HepG2 (cell line): Measurements from ENCODE around the gene TOR4A. TPM values are rescaled to one million over a fixed set of nuclear protein-coding genes. Genes with fewer than 3 reads are reported as not detected.
A peak's percentile ranks its signal among the peaks of the same experiment; 100 is the strongest.

Source experiments
- ATAC-seq: fragments of 200-7000 bp; cut with Tn5 transposase; 3 replicates; pipeline ENCODE4 v1.9.1; 2020; ENCODE audit warnings: mild to moderate bottlenecking, moderate library complexity
- BruUV-seq: library from RNA; stranded (reverse); fragments of 400-500 nt; replicated peaks from 2 replicates; lab custom pipeline; 2021; lab: Mats Ljungman, UMichigan
- CTCF ChIA-PET: fragments of 300-600 bp; formaldehyde crosslinking; extraction: SDS; loops from one replicate; lab custom pipeline; 2021; ENCODE audit warnings: low total read pairs, inconsistent platforms, low intra/inter-chr PET ratio; lab: Yijun Ruan, JAX
- POLR2A ChIA-PET: fragments of 350-600 bp; sonication (Branson Sonifier 250); formaldehyde crosslinking; loops from one replicate; lab custom pipeline; 2020; ENCODE audit warnings: antibody characterized with exemption, inconsistent platforms; lab: Yijun Ruan, JAX
- DNase-seq: peaks from one replicate; pipeline ENCODE4 v3.0.0-alpha.2; 2015; ENCODE audit warnings: low spot score
- FAIRE-seq: peaks from 3 replicates; lab custom pipeline; 2011; peaks lifted over from hg19 to GRCh38; lab: Jason Lieb, UNC
- H2AFZ ChIP-seq: one replicate; pipeline ENCODE4 v1.6.1; 2011; ENCODE audit warnings: low read length, inconsistent platforms
- H3K27ac ChIP-seq: fragments of 300-600 bp; 3 replicates; pipeline ENCODE4 v1.8.0; 2011; ENCODE audit warnings: mixed run types, mild to moderate bottlenecking, mixed read lengths, low read length, inconsistent platforms; ENCODE audit not compliant: insufficient read depth; ENCODE audit errors: extremely low read length
- H3K27me3 ChIP-seq, 2 experiments: fragments of 200-600 bp in 1 of 2; 2 replicates in 1 of 2; 3 replicates in 1 of 2; pipeline versions ENCODE4 v1.6.0 to v1.8.0; 2011; ENCODE audit warnings: low read length in 2 of 2, mild to moderate bottlenecking in 2 of 2, moderate library complexity in 2 of 2, inconsistent platforms in 1 of 2; ENCODE audit not compliant: insufficient read depth in 2 of 2, control insufficient read depth in 1 of 2
- H3K36me3 ChIP-seq, 2 experiments: fragments of 200-600 bp in 1 of 2; replicated peaks in 1 of 2; 2 replicates in 1 of 2; 3 replicates in 1 of 2; pipeline versions ENCODE4 v1.5.1 to v1.8.0; 2011; ENCODE audit warnings: low read length in 2 of 2, inconsistent platforms in 1 of 2; ENCODE audit not compliant: insufficient read depth in 2 of 2, control insufficient read depth in 1 of 2
- H3K4me1 ChIP-seq: 2 replicates; pipeline ENCODE4 v1.5.1; 2012; ENCODE audit warnings: low read length, inconsistent platforms; ENCODE audit not compliant: insufficient read depth
- H3K4me2 ChIP-seq: 2 replicates; pipeline ENCODE4 v1.6.0; 2011; ENCODE audit warnings: low read depth, low read length, inconsistent platforms
- H3K4me3 ChIP-seq, 3 experiments: fragments of 200-600 bp in 1 of 3; sonication (generic), shearing (Covaris generic) in 1 of 3; replicated peaks in 1 of 3; 2 replicates each; pipeline ENCODE4 v1.5.1; 2011 to 2016; ENCODE audit warnings: low read length in 3 of 3, inconsistent platforms in 2 of 3, low read depth in 2 of 3, mild to moderate bottlenecking in 2 of 3, control low read depth in 1 of 3, mixed read lengths in 1 of 3; ENCODE audit not compliant: insufficient read depth in 1 of 3
- H3K79me2 ChIP-seq: one replicate; pipeline ENCODE4 v1.6.1; 2011; ENCODE audit warnings: low read length, inconsistent platforms; ENCODE audit not compliant: insufficient read depth
- H3K9ac ChIP-seq: 2 replicates; pipeline ENCODE4 v1.6.0; 2011; ENCODE audit warnings: mild to moderate bottlenecking, low read depth, low read length, inconsistent platforms; ENCODE audit not compliant: insufficient read depth
- H3K9me3 ChIP-seq: 2 replicates; pipeline ENCODE4 v1.5.1; 2012; ENCODE audit warnings: mild to moderate bottlenecking, low read length
- H4K20me1 ChIP-seq: 2 replicates; pipeline ENCODE4 v1.6.0; 2011; ENCODE audit warnings: inconsistent platforms, mild to moderate bottlenecking, low read length, moderate library complexity; ENCODE audit not compliant: insufficient read depth
- AKAP8 ChIP-seq: sonication (generic); formaldehyde crosslinking; IDR thresholded peaks from 2 replicates; pipeline ENCODE4 v1.5.1; 2020; ENCODE audit warnings: mild to moderate bottlenecking, missing genetic modification reagents
- DR1 ChIP-seq: sonication (generic); formaldehyde crosslinking; IDR thresholded peaks from 2 replicates; pipeline ENCODE4 v1.8.0; 2021; ENCODE audit warnings: mild to moderate bottlenecking, missing genetic modification reagents, inconsistent platforms
- EP300 ChIP-seq, 3 experiments: sonication (generic) in 1 of 3; formaldehyde crosslinking in 1 of 3; IDR thresholded peaks; 2 replicates each; pipeline versions ENCODE4 v1.5.1 to v1.6.1; 2011 to 2020; ENCODE audit warnings: low read depth in 2 of 3, low read length in 2 of 3, borderline replicate concordance in 1 of 3, improper control_type of control experiment in 1 of 3, mild to moderate bottlenecking in 1 of 3, missing genetic modification reagents in 1 of 3, moderate library complexity in 1 of 3
- MYC ChIP-seq: sonication (generic); formaldehyde crosslinking; IDR thresholded peaks from 2 replicates; pipeline ENCODE4 v1.9.0; 2021; ENCODE audit warnings: missing genetic modification reagents, borderline replicate concordance
- NONO ChIP-seq, 2 experiments: fragments of 450-650 bp in 1 of 2; sonication (generic) in 1 of 2; formaldehyde crosslinking in 1 of 2; IDR thresholded peaks in 1 of 2; conservative IDR thresholded peaks in 1 of 2; 2 replicates each; pipeline versions ENCODE4 v1.6.1 to v1.8.0; 2017 to 2022; ENCODE audit warnings: mild to moderate bottlenecking in 1 of 2, missing genetic modification reagents in 1 of 2, moderate library complexity in 1 of 2
- SMAD3 ChIP-seq: sonication (generic); formaldehyde crosslinking; IDR thresholded peaks from 2 replicates; pipeline ENCODE4 v1.4.0; 2020; ENCODE audit warnings: missing genetic modification reagents
- SRF ChIP-seq: IDR thresholded peaks from 2 replicates; pipeline ENCODE4 v1.6.1; 2011; ENCODE audit warnings: mild to moderate bottlenecking, low read depth, low read length, moderate library complexity
- ZC3H13 ChIP-seq: sonication (generic); formaldehyde crosslinking; IDR thresholded peaks from 2 replicates; pipeline ENCODE4 v1.8.1; 2023; ENCODE audit warnings: mild to moderate bottlenecking, missing genetic modification reagents, moderate library complexity
- ZKSCAN8 ChIP-seq: IDR thresholded peaks from 2 replicates; pipeline ENCODE4 v1.6.1; 2016; ENCODE audit warnings: borderline replicate concordance, missing genetic modification reagents, missing compliant biosample characterization
- WGBS: methylation state at CpG from one replicate; pipeline ENCODE4 v1.1.6; 2017; ENCODE audit warnings: low lambda C conversion rate; 5-methylcytosine and 5-hydroxymethylcytosine counted together
- in situ Hi-C: cut with HindIII; loops from 2 replicates; pipeline ENCODE4 v1.10.0; 2017; ENCODE audit warnings: low pct_unique_long_range_greater_than_20kb; ENCODE audit not compliant: extremely low pct_ligation_motif_present
- intact Hi-C: fragments of 100-400 bp; cut with micrococcal nuclease; formaldehyde crosslinking; loops from one replicate; pipeline ENCODE4 v1.10.0; 2022; ENCODE audit not compliant: unreplicated experiment
- polyA plus RNA-seq, 8 experiments: library from polyadenylated mRNA; depleted of rRNA in 3 of 8; stranded (reverse) in 7 of 8; unstranded in 1 of 8; fragments of >200 nt; fragmentation: Illumina TruSeq in 4 of 8; extraction: Trizol in 4 of 8; gene quantifications; 2 replicates each; pipeline versions ENCODE4 v1.2.1 to v1.2.3, GENCODE V29; 2011 to 2016; ENCODE audit warnings: low read depth in 4 of 8, missing spikeins in 1 of 8, mixed read lengths in 1 of 8; ENCODE audit not compliant: insufficient read depth in 1 of 8
- total RNA-seq, 5 experiments: library from RNA; depleted of rRNA; stranded (reverse); fragments of >200 nt; fragmentation: Illumina TruSeq; extraction: Trizol; gene quantifications; 2 replicates each; pipeline ENCODE4 v1.2.3, GENCODE V29; 2016; ENCODE audit warnings: low read depth in 1 of 5
- TF ChIP-seq, protein P1 (sequence below): sonication (generic); formaldehyde crosslinking; IDR thresholded peaks from 2 replicates; pipeline ENCODE4 v1.5.1; 2020; ENCODE audit warnings: mild to moderate bottlenecking, missing genetic modification reagents, moderate library complexity
- TF ChIP-seq, protein P2 (sequence below): sonication (generic); formaldehyde crosslinking; IDR thresholded peaks from 2 replicates; pipeline ENCODE4 v1.4.0; 2020; ENCODE audit warnings: missing genetic modification reagents, borderline replicate concordance

The TOR4A gene
- total and polyA plus RNA-seq, 2 of the 13 experiments (the other 11 are each of a cell fraction or from before 2014, with no cell fraction given): 11.1 to 14.2 TPM

GRCh38 chr9:137276473-137277328 is 825 bp upstream of the TOR4A start:
- in situ Hi-C loops (no loop called here), intact Hi-C loops (no loop called here)
- WGBS: 0% methylated on average over 7 of the region's 30 CpGs
- ChIA-PET CTCF (interaction anchor here (0.6 to 1.0 kb wide), 2 partner anchors 41 to 230 kb away, joined by 3 to 4 read pairs; no protein-coding TSS in a partner anchor), POLR2A (interaction anchor here (0.7 to 2.8 kb wide), 29 partner anchors 9 to 193 kb away, joined by 3 to 78 read pairs (median 7); partner anchors contain the start of genes ENTPD8, EXD3, MAN1B1 and NELFB)
- Histone ChIP-seq H2AFZ (no peak overlapping the region), H4K20me1 (no peaks in the 10 kb centered on the region), H3K27ac (peak overlapping the region; percentile 90), H3K4me3 (peak overlapping the region; percentile 58 to 88 (median 87)), H3K4me2 (peak overlapping the region; percentile 88), H3K79me2 (peaks cover 6% of the 10 kb centered on the region), H3K27me3 (no peaks in the 10 kb centered on the region; a peak in 1 of 5 replicates), H3K36me3 (peaks cover 7 to 14% of the 10 kb centered on the region in 2 experiments; a peak in 3 of 5 replicates), H3K4me1 (peaks cover 21% of the 10 kb centered on the region), H3K9me3 (no peaks in the 10 kb centered on the region), H3K9ac (peak overlapping the region; percentile 82)
- FAIRE-seq: no peak
- BruUV-seq: TSS peak; percentile 84
- peak; percentile 45 for ATAC-seq
- DNase-seq: peak; percentile 76
- no peak for TF ChIP-seq SMAD3 (CRISPR knock-in tag)
- 0 out of 2 replicates have a peak, but pooled peaks have one; percentile 15 for TF ChIP-seq SRF
- peak; percentile 33; the same call in 1 of the 2 replicates for TF ChIP-seq MYC (CRISPR knock-in tag)
- TF ChIP-seq NONO (IDR thresholded peaks at IDR 0.05): no peak
- 0 out of 2 replicates have a peak, but pooled peaks have one; percentile 8 for TF ChIP-seq NONO (CRISPR knock-in tag; conservative IDR thresholded peaks at IDR 0.05)
- TF ChIP-seq EP300 (IDR thresholded peaks at IDR 0.05; ENCODE audit: low read depth in 2 of 2, low read length in 2 of 2): 0 out of 4 replicates have a peak, but pooled peaks of 1 of the 2 experiments have one; percentile 17
- TF ChIP-seq EP300 (CRISPR knock-in tag; IDR thresholded peaks at IDR 0.05; ENCODE audit: borderline replicate concordance): no peak
- TF ChIP-seq ZKSCAN8 (CRISPR knock-in tag): 0 out of 2 replicates have a peak, but pooled peaks have one; percentile 11
- 0 out of 2 replicates have a peak, but pooled peaks have one; percentile 43 for TF ChIP-seq DR1
- peak; percentile 50; the same call in 1 of the 2 replicates for TF ChIP-seq AKAP8
- TF ChIP-seq ZC3H13 (CRISPR knock-in tag): peak; percentile 68; the same call in 1 of the 2 replicates
- TF ChIP-seq, protein P1, sequence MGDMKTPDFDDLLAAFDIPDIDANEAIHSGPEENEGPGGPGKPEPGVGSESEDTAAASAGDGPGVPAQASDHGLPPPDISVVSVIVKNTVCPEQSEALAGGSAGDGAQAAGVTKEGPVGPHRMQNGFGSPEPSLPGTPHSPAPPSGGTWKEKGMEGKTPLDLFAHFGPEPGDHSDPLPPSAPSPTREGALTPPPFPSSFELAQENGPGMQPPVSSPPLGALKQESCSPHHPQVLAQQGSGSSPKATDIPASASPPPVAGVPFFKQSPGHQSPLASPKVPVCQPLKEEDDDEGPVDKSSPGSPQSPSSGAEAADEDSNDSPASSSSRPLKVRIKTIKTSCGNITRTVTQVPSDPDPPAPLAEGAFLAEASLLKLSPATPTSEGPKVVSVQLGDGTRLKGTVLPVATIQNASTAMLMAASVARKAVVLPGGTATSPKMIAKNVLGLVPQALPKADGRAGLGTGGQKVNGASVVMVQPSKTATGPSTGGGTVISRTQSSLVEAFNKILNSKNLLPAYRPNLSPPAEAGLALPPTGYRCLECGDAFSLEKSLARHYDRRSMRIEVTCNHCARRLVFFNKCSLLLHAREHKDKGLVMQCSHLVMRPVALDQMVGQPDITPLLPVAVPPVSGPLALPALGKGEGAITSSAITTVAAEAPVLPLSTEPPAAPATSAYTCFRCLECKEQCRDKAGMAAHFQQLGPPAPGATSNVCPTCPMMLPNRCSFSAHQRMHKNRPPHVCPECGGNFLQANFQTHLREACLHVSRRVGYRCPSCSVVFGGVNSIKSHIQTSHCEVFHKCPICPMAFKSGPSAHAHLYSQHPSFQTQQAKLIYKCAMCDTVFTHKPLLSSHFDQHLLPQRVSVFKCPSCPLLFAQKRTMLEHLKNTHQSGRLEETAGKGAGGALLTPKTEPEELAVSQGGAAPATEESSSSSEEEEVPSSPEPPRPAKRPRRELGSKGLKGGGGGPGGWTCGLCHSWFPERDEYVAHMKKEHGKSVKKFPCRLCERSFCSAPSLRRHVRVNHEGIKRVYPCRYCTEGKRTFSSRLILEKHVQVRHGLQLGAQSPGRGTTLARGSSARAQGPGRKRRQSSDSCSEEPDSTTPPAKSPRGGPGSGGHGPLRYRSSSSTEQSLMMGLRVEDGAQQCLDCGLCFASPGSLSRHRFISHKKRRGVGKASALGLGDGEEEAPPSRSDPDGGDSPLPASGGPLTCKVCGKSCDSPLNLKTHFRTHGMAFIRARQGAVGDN: peak; percentile 5
- TF ChIP-seq, protein P2, sequence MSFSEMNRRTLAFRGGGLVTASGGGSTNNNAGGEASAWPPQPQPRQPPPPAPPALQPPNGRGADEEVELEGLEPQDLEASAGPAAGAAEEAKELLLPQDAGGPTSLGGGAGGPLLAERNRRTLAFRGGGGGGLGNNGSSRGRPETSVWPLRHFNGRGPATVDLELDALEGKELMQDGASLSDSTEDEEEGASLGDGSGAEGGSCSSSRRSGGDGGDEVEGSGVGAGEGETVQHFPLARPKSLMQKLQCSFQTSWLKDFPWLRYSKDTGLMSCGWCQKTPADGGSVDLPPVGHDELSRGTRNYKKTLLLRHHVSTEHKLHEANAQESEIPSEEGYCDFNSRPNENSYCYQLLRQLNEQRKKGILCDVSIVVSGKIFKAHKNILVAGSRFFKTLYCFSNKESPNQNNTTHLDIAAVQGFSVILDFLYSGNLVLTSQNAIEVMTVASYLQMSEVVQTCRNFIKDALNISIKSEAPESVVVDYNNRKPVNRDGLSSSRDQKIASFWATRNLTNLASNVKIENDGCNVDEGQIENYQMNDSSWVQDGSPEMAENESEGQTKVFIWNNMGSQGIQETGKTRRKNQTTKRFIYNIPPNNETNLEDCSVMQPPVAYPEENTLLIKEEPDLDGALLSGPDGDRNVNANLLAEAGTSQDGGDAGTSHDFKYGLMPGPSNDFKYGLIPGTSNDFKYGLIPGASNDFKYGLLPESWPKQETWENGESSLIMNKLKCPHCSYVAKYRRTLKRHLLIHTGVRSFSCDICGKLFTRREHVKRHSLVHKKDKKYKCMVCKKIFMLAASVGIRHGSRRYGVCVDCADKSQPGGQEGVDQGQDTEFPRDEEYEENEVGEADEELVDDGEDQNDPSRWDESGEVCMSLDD (CRISPR knock-in tag): peak; percentile 74; the same call in 1 of the 2 replicates
